Lung microvascular endothelial cell (primary cell): Measurements from ENCODE around the gene ACLY. TPM values are rescaled to one million over a fixed set of nuclear protein-coding genes. Genes with fewer than 3 reads are reported as not detected.
A peak's percentile ranks its signal among the peaks of the same experiment; 100 is the strongest.
"Not testable (repeated sequence)": the region's sequence is repeated elsewhere in the genome, so short reads cannot be mapped to it uniquely, and the experiment has no call there.

Source experiments
- DNase-seq, 2 donors: peaks; one replicate each; pipeline versions ENCODE4 v3.0.0 to v3.0.0-alpha.2; 2010; ENCODE audit warnings: low read depth in 2 of 2
- total RNA-seq: library from RNA; depleted of rRNA; stranded (reverse); fragments of >200 nt; gene quantifications from 2 replicates; pipeline ENCODE4 v1.2.1, GENCODE V29; 2014

ACLY gene
- total RNA-seq, 1 donor from 2014 or later, result 203 TPM

DNA sequence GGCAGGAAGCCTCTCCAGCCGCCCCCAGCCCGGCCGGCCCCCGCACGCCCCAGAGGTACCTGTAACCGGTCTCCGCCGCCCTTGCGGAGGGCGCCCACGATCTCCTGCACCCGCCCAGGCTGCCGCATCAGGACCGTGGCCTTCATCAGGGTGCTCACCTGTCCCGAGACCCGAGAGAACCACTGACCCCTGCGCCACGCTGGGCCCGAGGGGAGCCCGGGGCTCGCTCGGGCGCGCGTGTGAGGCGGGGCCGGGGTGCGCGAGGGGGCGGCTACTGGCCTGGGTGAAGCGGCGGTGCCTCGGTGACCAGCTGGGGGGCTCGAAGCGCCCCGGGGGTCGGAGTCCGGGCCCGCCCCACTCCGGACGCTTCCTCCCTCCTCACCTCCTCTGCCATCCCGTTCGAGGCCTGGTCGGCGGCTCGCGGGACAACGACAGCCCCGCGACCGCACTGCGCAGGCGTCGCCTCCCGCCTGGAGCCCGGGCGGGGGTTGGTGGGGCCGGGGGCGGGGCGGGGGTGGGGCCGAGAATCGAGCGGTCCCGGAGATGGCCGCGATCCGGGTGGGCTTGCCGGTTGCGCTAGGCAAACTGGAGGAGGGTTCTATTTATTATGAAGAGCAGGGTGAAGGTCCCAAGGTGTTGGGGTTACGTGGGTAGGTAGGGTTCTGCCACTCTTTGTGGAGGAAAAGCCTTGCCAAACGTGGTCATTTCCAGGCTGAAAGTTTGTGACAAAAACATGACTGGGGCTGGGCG is 82.8 kb downstream of the ACLY start, which contains the start of gene NT5C3B:
Gene NT5C3B, minus strand, starts transcription at position 433 of the 750 bp plus-strand sequence. Its CDS starts 39 bp downstream, at position 394.
- peak; percentile 49 to 67 for DNase-seq

- peak in 1 of 2 donors; percentile 7 for DNase-seq
Observed at GRCh38 chr17:41835214-41835799, 83.4 kb downstream of the ACLY start.

- not testable (repeated sequence) for DNase-seq
Observed at GRCh38 chr17:41829961-41830360, 88.8 kb downstream of the ACLY start.

GRCh38 chr17:41825175-41825845 is 93.4 kb downstream of the ACLY start:
- DNase-seq, result no peak

DNA sequence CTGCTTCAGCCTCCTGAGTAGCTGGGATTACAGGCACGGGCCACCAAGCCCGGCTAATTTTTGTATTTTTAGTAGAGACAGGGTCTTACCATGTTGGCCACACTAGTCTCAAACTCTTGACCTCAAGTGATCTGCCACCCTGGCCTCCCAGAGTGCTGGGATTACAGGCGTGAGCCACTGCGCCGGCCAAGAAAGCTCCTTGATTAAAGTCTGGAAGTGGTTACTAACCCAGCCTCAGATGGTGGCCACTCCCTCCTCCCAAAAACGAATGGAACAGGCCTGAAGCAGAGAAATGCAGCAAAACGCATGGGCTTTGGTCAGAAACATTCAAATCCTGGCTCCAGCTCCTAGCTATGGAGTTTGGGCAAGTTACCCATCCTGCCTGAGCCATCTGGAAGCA is 94.7 kb downstream of the ACLY start:
- DNase-seq, result no peak

DNA sequence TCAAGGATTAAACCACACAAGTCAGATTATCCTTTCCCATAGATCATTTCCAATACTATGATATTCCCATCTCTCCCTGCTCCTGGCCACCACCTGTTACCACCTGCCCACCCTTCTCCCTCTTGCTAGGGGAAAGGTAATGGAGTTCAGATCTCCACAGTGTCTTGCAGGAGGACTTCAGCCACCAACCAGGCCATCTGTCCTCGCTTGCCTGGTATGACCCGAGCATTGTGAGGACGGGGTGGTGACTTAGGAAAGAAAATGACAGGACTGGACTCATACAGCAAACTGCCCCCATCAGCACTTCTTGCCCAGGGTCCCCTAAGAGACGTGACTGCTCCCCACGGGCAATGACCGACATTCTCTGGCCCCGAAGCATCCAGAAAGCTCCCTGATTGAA is 95.2 kb downstream of the ACLY start:
- no peak for DNase-seq

DNA sequence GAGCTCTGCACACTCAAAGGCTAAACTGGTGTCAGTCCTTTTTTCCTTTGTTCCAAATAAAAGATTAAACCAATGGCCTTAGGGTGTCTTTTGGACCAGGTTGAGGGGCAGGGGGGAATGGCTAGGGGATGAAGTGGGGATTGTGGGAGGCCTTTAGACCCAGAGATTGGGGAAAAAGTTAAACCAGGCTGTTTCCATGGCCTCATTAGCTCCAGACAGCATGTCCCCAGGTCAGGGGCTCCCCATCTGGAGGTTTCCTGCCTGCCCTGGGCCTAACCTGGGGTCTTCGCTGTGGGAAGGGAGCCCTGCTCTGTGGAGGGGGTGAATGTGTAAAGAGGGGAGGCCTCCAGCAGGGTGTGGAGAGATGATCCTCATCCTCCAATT is 95.6 kb downstream of the ACLY start:
- DNase-seq, result no peak

DNA sequence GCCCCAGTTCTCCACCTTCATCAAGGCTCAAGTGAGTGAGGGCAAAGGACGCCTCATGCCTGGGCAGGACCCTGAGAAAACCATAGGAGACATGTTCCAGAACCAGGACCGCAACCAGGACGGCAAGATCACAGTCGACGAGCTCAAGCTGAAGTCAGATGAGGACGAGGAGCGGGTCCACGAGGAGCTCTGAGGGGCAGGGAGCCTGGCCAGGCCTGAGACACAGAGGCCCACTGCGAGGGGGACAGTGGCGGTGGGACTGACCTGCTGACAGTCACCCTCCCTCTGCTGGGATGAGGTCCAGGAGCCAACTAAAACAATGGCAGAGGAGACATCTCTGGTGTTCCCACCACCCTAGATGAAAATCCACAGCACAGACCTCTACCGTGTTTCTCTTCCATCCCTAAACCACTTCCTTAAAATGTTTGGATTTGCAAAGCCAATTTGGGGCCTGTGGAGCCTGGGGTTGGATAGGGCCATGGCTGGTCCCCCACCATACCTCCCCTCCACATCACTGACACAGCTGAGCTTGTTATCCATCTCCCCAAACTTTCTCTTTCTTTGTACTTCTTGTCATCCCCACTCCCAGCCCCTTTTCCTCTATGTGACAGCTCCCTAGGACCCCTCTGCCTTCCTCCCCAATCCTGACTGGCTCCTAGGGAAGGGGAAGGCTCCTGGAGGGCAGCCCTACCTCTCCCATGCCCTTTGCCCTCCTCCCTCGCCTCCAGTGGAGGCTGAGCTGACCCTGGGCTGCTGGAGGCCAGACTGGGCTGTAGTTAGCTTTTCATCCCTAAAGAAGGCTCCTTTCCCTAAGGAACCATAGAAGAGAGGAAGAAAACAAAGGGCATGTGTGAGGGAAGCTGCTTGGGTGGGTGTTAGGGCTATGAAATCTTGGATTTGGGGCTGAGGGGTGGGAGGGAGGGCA is 96.3 kb downstream of the ACLY start:
- DNase-seq, result no peak

DNA sequence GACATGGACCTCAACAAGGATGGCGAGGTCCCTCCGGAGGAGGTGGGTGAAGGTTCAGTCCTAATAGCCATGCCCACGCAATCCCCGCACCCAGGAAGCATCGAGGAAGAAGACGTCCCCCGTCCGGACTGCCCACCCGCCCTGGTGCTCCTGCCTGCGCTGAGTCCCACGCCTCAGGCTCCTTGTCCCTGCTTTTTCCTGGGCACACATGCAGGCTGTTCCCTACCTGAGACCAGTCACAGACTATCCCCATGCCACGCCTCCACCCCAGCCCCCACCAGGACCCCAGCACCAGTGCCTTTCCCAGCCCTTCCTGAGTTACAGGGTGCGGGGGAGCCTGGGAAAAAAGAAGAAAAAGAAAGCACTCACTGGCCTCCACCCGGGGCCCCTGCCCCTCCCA is 97.0 kb downstream of the ACLY start:
- DNase-seq, result no peak

DNA sequence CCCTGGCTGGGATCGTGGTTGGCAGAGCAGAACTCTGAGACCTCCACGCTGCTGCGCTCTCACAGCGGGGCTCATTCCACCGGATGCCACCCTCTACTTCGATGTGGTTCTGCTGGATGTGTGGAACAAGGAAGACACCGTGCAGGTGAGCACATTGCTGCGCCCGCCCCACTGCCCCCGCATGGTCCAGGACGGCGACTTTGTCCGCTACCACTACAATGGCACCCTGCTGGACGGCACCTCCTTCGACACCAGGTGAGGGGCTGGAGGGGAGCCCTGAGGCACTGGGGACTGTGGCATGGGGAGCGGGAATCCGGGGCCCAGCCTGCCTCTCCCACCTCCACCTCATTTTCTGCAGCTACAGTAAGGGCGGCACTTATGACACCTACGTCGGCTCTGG is 100.7 kb downstream of the ACLY start:
- DNase-seq, result no peak

Other genes starting within 250 kb of the ACLY start
- 41.2 and 82.5 TPM in 2 replicates for gene EIF1, start 230.1 kb downstream of the ACLY start, total RNA-seq
- not detected in 2 replicates for gene GAST, start 206.6 kb downstream of the ACLY start, total RNA-seq
- under 0.01 and 0.20 TPM in 2 replicates for gene HAP1, start 184.3 kb downstream of the ACLY start, total RNA-seq
- gene JUP, start 132.2 kb downstream of the ACLY start, total RNA-seq, result 216 and 333 TPM in 2 replicates
- gene P3H4, start 107.0 kb downstream of the ACLY start, total RNA-seq, result 41.8 and 51.2 TPM in 2 replicates
- gene FKBP10, start 105.9 kb downstream of the ACLY start, total RNA-seq, result 95.7 and 106 TPM in 2 replicates
- gene NT5C3B, start 82.7 kb downstream of the ACLY start, total RNA-seq, result 64.7 and 74.5 TPM in 2 replicates
- not detected in 2 replicates for gene KLHL10, start 81.1 kb downstream of the ACLY start, total RNA-seq
- 18.1 and 26.6 TPM in 2 replicates for gene KLHL11, start 53.5 kb downstream of the ACLY start, total RNA-seq
- under 0.01 TPM in 2 replicates for gene ODAD4, start 11.7 kb upstream of the ACLY start, total RNA-seq
- 38.8 and 45.6 TPM in 2 replicates for gene CNP, start 47.8 kb upstream of the ACLY start, total RNA-seq
- 56.0 and 60.1 TPM in 2 replicates for gene DNAJC7, start 98.5 kb upstream of the ACLY start, total RNA-seq
- gene NKIRAS2, start 101.1 kb upstream of the ACLY start, total RNA-seq, result 30.1 and 38.1 TPM in 2 replicates
- gene C17orf113, start 131.7 kb upstream of the ACLY start, total RNA-seq, result 0.20 and 0.22 TPM in 2 replicates
- gene ZNF385C, start 179.5 kb upstream of the ACLY start, total RNA-seq, result not detected in 2 replicates
- 2.0 and 3.3 TPM in 2 replicates for gene DHX58, start 193.8 kb upstream of the ACLY start, total RNA-seq
- 3.3 and 6.7 TPM in 2 replicates for gene KAT2A, start 202.4 kb upstream of the ACLY start, total RNA-seq
- gene HSPB9, start 203.9 kb upstream of the ACLY start, total RNA-seq, result not detected in 2 replicates
- 71.7 and 72.8 TPM in 2 replicates for gene RAB5C, start 236.0 kb upstream of the ACLY start, total RNA-seq